Gastrocnemius medialis (tissue), 4 donors: ENCODE measurements around the gene SYP.

Source experiments
- POLR2A ChIP-seq, 2 donors: fragments of 450-650 bp; IDR thresholded peaks; one replicate each; pipeline ENCODE4 v1.6.1; 2017; ENCODE audit warnings: antibody characterized with exemption in 2 of 2, mild to moderate bottlenecking in 2 of 2, moderate library complexity in 2 of 2
- TF ChIP-seq, protein P1 (sequence below), 5 experiments: fragments of 450-650 bp in 3 of 5; fragments of 200-600 bp in 2 of 5; sonication (generic) in 2 of 5; IDR thresholded peaks in 4 of 5; conservative IDR thresholded peaks in 1 of 5; 1 replicate in 4 of 5; 2 replicates in 1 of 5; pipeline ENCODE4 v1.5.1; 2016 to 2019; ENCODE audit warnings: antibody characterized with exemption in 5 of 5, mild to moderate bottlenecking in 3 of 5, moderate library complexity in 3 of 5

DNA sequence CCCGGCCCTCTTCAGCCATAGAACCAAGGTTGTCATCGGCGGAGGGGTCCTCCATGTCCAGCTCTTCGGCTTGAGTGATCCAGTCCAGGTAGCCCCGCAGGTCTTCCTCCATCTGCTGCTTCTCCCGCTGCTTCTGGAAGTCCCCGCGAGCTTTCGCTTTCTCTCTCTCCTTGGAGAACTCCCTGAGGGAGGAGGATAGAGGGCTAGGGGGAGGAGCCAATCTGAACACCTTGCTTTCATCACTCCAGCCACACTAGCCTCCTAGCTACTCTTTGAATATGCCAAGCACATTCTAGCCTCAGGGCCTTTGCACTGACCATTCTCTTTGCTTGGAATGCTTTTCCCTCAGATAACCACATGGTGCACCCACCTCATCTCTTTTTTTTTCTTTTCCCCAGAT lies 27.0 kb upstream of the SYP start:
- TF ChIP-seq POLR2A (IDR thresholded peaks at IDR 0.05): no peak
- TF ChIP-seq, protein P1, sequence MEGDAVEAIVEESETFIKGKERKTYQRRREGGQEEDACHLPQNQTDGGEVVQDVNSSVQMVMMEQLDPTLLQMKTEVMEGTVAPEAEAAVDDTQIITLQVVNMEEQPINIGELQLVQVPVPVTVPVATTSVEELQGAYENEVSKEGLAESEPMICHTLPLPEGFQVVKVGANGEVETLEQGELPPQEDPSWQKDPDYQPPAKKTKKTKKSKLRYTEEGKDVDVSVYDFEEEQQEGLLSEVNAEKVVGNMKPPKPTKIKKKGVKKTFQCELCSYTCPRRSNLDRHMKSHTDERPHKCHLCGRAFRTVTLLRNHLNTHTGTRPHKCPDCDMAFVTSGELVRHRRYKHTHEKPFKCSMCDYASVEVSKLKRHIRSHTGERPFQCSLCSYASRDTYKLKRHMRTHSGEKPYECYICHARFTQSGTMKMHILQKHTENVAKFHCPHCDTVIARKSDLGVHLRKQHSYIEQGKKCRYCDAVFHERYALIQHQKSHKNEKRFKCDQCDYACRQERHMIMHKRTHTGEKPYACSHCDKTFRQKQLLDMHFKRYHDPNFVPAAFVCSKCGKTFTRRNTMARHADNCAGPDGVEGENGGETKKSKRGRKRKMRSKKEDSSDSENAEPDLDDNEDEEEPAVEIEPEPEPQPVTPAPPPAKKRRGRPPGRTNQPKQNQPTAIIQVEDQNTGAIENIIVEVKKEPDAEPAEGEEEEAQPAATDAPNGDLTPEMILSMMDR (IDR thresholded peaks at IDR 0.05 in 4 of 5, conservative IDR thresholded peaks at IDR 0.05 in 1 of 5): no peak
